Measurements from ENCODE around the gene CDS1.

The CDS1 gene

GRCh38 chr4:84644087-84644486 lies 61.2 kb downstream of the CDS1 start:
- no peak for DNase-seq (ENCODE audit: low spot score)
- CTCF ChIA-PET, result no interaction called here
- TF ChIP-seq CTCF (conservative IDR thresholded peaks at IDR 0.05; ENCODE audit: low read depth), result no peak
- H3K27ac ChIP-seq, result no peak overlapping the region
- POLR2A ChIA-PET (ENCODE audit: low non-redundant PET), result no interaction called here

- ChIA-PET CTCF (no interaction called here), POLR2A (ENCODE audit: low non-redundant PET) (no interaction called here)
- no peak overlapping the region for H3K27ac ChIP-seq
- no peak for TF ChIP-seq CTCF (conservative IDR thresholded peaks at IDR 0.05; ENCODE audit: low read depth)
- no peak for DNase-seq (ENCODE audit: low spot score)
Measured at GRCh38 chr4:84647312-84647884, 64.5 kb downstream of the CDS1 start.

- no peak overlapping the region for H3K27ac ChIP-seq
- no peak for TF ChIP-seq CTCF (conservative IDR thresholded peaks at IDR 0.05; ENCODE audit: low read depth)
- ChIA-PET POLR2A (ENCODE audit: low non-redundant PET) (no interaction called here), CTCF (no interaction called here)
- no peak for DNase-seq (ENCODE audit: low spot score)
Measured at GRCh38 chr4:84648178-84648577, 65.3 kb downstream of the CDS1 start.

- TF ChIP-seq CTCF (conservative IDR thresholded peaks at IDR 0.05; ENCODE audit: low read depth), result no peak
- no peak overlapping the region for H3K27ac ChIP-seq
- POLR2A ChIA-PET (ENCODE audit: low non-redundant PET), result no interaction called here
- CTCF ChIA-PET, result no interaction called here
- DNase-seq (ENCODE audit: low spot score), result no peak
Measured at GRCh38 chr4:84648863-84649647, 66.1 kb downstream of the CDS1 start.

GRCh38 chr4:84651499-84651898 lies 68.6 kb downstream of the CDS1 start:
- TF ChIP-seq CTCF (conservative IDR thresholded peaks at IDR 0.05; ENCODE audit: low read depth), result no peak
- POLR2A ChIA-PET (ENCODE audit: low non-redundant PET), result no interaction called here
- no peak for DNase-seq (ENCODE audit: low spot score)
- CTCF ChIA-PET, result no interaction called here
- no peak overlapping the region for H3K27ac ChIP-seq

GRCh38 chr4:84652478-84652877 lies 69.6 kb downstream of the CDS1 start:
- ChIA-PET CTCF (interaction anchor here (0.7 kb wide), 1 partner anchor 92 kb away, joined by 7 read pairs; no protein-coding TSS in a partner anchor), POLR2A (ENCODE audit: low non-redundant PET) (no interaction called here)
- H3K27ac ChIP-seq, result no peak overlapping the region
- TF ChIP-seq CTCF (conservative IDR thresholded peaks at IDR 0.05; ENCODE audit: low read depth), result no peak
- DNase-seq (ENCODE audit: low spot score), result no peak
